HFFc6 (cell line): Measurements from ENCODE around the gene MFRP. TPM values are rescaled to one million over a fixed set of nuclear protein-coding genes. Genes with fewer than 3 reads are reported as not detected.

Experiments
- DNase-seq: peaks from one replicate; pipeline ENCODE4 v3.0.0-alpha.2; 2018
- H3K27ac Mint-ChIP-seq: 2 replicates; pipeline ENCODE4 v1.8.0; 2020; ENCODE audit warnings: mild to moderate bottlenecking, mixed read lengths
- H3K27me3 Mint-ChIP-seq: 2 replicates; pipeline ENCODE4 v1.8.0; 2021; ENCODE audit warnings: mild to moderate bottlenecking, moderate library complexity, mixed read lengths; ENCODE audit not compliant: insufficient read depth
- H3K36me3 Mint-ChIP-seq: 2 replicates; pipeline ENCODE4 v1.8.0; 2021; ENCODE audit warnings: low read depth, mixed read lengths
- H3K4me1 Mint-ChIP-seq: 2 replicates; pipeline ENCODE4 v1.8.0; 2020; ENCODE audit warnings: low read depth, mixed read lengths
- H3K4me3 Mint-ChIP-seq: 2 replicates; pipeline ENCODE4 v1.8.0; 2020; ENCODE audit warnings: mild to moderate bottlenecking, moderate library complexity, mixed read lengths
- H3K9me3 Mint-ChIP-seq: 2 replicates; pipeline ENCODE4 v1.8.0; 2020; ENCODE audit warnings: mild to moderate bottlenecking, mixed read lengths
- microRNA-seq: library from miRNA; unstranded; fragments of <30 nt; microRNA quantifications from one replicate; pipeline ENCODE4, GENCODE V29; 2019
- total RNA-seq, 6 experiments: library from RNA; stranded (reverse); fragmentation: NEBNext Ultra II Directional; extraction: Animal tissue kit (Norgen Biotek cat#: 25700); gene quantifications; 2 replicates in 1 of 6; 3 replicates in 5 of 6; pipeline ENCODE4 v1.2.3, GENCODE V29; 2021
- TF ChIP-seq, protein P1 (sequence below): fragments of 200-600 bp; sonication (generic); IDR thresholded peaks from 2 replicates; pipeline ENCODE4 v1.5.0; 2021; ENCODE audit warnings: antibody characterized with exemption, mild to moderate bottlenecking

Gene MFRP
- total RNA-seq, 6 experiments from 2014 or later: not detected

DNA sequence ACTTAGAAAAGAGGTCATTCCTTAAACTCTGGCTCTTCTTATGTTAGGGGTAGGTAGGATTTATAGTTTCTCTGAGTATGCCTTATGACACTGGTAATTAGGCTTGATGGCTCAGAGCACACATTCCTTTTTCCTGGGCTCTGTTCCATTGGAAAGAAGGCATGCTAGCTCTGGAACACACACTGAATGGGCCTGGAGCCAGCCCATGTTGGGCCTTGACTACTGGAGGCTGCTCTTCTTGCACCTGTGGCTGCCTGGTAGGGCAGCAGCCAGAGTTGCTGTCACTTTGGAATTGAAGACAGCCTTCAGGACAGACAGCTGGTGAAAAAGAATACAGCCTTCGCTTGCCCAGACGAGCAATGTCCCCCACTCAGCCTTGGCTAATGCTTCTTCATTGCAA is 47.8 kb downstream of the MFRP start:
- TF ChIP-seq, protein P1, sequence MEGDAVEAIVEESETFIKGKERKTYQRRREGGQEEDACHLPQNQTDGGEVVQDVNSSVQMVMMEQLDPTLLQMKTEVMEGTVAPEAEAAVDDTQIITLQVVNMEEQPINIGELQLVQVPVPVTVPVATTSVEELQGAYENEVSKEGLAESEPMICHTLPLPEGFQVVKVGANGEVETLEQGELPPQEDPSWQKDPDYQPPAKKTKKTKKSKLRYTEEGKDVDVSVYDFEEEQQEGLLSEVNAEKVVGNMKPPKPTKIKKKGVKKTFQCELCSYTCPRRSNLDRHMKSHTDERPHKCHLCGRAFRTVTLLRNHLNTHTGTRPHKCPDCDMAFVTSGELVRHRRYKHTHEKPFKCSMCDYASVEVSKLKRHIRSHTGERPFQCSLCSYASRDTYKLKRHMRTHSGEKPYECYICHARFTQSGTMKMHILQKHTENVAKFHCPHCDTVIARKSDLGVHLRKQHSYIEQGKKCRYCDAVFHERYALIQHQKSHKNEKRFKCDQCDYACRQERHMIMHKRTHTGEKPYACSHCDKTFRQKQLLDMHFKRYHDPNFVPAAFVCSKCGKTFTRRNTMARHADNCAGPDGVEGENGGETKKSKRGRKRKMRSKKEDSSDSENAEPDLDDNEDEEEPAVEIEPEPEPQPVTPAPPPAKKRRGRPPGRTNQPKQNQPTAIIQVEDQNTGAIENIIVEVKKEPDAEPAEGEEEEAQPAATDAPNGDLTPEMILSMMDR: no peak
- no peaks in the 10 kb centered on the region for H3K9me3 Mint-ChIP-seq
- H3K27me3 Mint-ChIP-seq: no peaks in the 10 kb centered on the region
- peaks cover 5% of the 10 kb centered on the region; the same call in 1 of the 2 replicates for H3K4me1 Mint-ChIP-seq
- peaks cover 46% of the 10 kb centered on the region for H3K36me3 Mint-ChIP-seq
- no peak overlapping the region; the same call in 1 of the 2 replicates for H3K27ac Mint-ChIP-seq
- no peak overlapping the region for H3K4me3 Mint-ChIP-seq
- DNase-seq: no peak

DNA sequence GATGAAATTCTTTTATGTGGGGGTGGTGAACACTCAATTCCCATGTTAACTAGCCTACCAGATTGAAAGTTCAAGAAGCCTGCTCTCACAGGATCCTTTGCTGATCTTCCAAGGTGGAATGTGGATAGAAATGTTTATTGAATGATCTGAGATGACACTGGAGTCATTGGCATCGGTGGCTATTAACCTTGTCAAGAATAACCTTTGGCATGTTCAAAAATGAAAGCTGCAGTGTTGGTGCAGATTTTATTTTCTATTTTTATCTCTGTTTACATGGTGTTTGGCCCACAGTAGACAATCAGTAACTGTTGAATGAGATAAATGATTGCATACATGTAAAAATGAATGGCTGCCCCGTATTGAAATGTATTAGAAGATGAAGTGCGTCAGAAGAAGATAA is 48.6 kb downstream of the MFRP start:
- Mint-ChIP-seq H3K27me3 (no peaks in the 10 kb centered on the region), H3K4me3 (no peak overlapping the region), H3K9me3 (no peaks in the 10 kb centered on the region), H3K27ac (no peak overlapping the region), H3K36me3 (peaks cover 38% of the 10 kb centered on the region), H3K4me1 (peaks cover 5% of the 10 kb centered on the region; the same call in 1 of the 2 replicates)
- TF ChIP-seq, protein P1: no peak
- DNase-seq: no peak

DNA sequence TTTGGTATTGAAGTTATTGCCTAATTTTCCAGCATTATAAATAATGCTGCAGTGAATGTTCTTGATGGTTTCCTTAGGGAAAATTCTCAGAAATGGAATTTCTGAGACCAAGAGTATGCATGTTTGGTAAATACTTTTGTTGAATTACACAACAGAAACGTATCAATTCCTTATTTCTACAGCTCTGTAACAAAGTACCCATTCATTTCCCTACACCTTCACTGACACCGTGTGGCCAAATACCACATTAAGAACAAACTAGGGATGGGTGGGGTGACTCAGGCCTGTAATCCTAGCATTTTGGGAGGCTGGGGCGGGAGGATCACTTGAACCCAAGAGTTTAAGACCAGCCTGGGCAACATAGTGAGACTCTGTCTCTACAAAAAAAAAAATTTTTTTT is 51.3 kb downstream of the MFRP start:
- TF ChIP-seq, protein P1: peak; percentile 30; the same call in 1 of the 2 replicates
- Mint-ChIP-seq H3K27me3 (no peaks in the 10 kb centered on the region), H3K36me3 (peaks cover 37% of the 10 kb centered on the region), H3K4me3 (no peak overlapping the region), H3K4me1 (peaks cover 5% of the 10 kb centered on the region; the same call in 1 of the 2 replicates), H3K27ac (no peak overlapping the region), H3K9me3 (peaks cover 5% of the 10 kb centered on the region; the same call in 1 of the 2 replicates)
- DNase-seq: no peak

DNA sequence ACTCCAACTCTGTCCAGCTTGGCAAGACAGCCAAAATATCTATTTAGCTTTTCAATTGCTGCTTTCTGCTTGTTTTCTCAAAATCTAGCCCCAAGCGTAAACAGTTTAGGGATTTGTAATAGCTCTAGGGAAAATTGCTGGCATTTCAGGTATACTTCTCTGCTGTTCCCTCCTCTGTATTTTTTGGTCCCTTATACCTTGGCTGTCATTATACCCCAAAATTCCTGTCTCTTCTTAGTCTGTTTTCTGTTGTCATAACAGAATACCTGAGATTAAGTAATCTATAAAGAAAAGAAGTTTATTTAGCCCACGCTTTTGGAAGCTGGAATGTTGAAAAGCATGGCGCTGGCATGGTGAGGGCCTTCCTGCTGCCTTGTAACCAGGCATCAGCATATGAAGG is 53.0 kb downstream of the MFRP start:
- H3K4me3 Mint-ChIP-seq: no peak overlapping the region
- peaks cover 43% of the 10 kb centered on the region for H3K36me3 Mint-ChIP-seq
- TF ChIP-seq, protein P1: no peak
- peaks cover 2% of the 10 kb centered on the region; the same call in 1 of the 2 replicates for H3K4me1 Mint-ChIP-seq
- no peaks in the 10 kb centered on the region for H3K27me3 Mint-ChIP-seq
- DNase-seq: no peak
- H3K27ac Mint-ChIP-seq: no peak overlapping the region
- peaks cover 5% of the 10 kb centered on the region; the same call in 1 of the 2 replicates for H3K9me3 Mint-ChIP-seq

DNA sequence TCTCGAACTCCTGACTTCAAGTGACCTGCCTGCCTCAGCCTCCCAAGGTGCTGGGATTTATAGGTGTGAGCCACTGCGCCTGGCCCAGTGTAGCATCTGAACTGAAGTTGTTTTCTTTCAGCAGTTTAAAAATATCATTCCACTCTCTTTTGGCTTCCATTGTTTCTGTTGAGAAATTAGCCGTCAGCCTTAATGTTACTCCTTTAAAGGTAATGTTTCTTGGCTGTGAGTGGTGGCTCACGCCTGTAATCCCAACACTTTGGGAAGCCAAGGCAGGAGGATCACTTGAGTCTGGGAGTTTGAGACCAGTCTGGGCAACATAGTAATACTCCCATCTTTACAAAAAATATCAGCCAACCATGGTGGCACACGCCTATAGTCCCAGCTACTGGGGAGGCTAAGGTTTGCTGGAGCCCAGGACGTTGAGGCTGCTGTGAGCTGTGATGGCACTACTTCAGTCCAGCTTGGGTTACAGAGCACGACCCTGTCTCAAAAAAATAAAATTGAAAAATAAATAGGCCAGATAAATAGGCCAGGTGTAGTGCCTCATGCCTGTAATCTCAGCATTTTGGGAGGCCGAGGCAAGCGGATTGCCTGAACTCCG is 55.5 kb downstream of the MFRP start:
- no peak overlapping the region for H3K27ac Mint-ChIP-seq
- TF ChIP-seq, protein P1: no peak
- no peaks in the 10 kb centered on the region for H3K4me1 Mint-ChIP-seq
- no peak overlapping the region for H3K4me3 Mint-ChIP-seq
- peaks cover 5% of the 10 kb centered on the region; the same call in 1 of the 2 replicates for H3K9me3 Mint-ChIP-seq
- peaks cover 36% of the 10 kb centered on the region for H3K36me3 Mint-ChIP-seq
- DNase-seq: no peak
- no peaks in the 10 kb centered on the region for H3K27me3 Mint-ChIP-seq

Small RNA genes within 50 kb of the gene (microRNA-seq; reads per million reads assigned to microRNA genes)
- not detected for gene MIR6756

Other genes with a start within 250 kb of the MFRP start
- gene DPAGT1, start 244.9 kb downstream of the MFRP start, total RNA-seq: 10 to 100 TPM; 40.5 to 52.5 (median 49.1) TPM
- gene C2CD2L, start 239.4 kb downstream of the MFRP start, total RNA-seq: 10 to 100 TPM; 10.0 to 13.5 (median 10.8) TPM
- gene HINFP, start 225.1 kb downstream of the MFRP start, total RNA-seq: 10 to 100 TPM in 4 of 6 experiments, 1 to 10 TPM in 2; 9.9 to 13.4 (median 11.3) TPM
- under 1 TPM; 0.05 to 0.50 (median 0.18) TPM for gene ABCG4, start 197.7 kb downstream of the MFRP start, total RNA-seq
- 10 to 100 TPM; 11.8 to 14.5 (median 12.9) TPM for gene NLRX1, start 178.0 kb downstream of the MFRP start, total RNA-seq
- gene NHERF4, start 161.2 kb downstream of the MFRP start, total RNA-seq: not detected
- gene CBL, start 140.4 kb downstream of the MFRP start, total RNA-seq: 10 to 100 TPM; 24.2 to 31.2 (median 26.1) TPM
- gene MCAM, start 29.6 kb downstream of the MFRP start, total RNA-seq: 1 to 10 TPM; 1.8 to 7.7 (median 6.9) TPM
- gene RNF26, start 12.2 kb downstream of the MFRP start, total RNA-seq: 10 to 100 TPM; 48.6 to 63.5 (median 52.7) TPM
- gene C1QTNF5, start 5.8 kb downstream of the MFRP start, total RNA-seq: 10 to 100 TPM in 5 of 6 experiments, 1 to 10 TPM in 1; 8.2 to 16.1 (median 15.1) TPM
- under 1 TPM; 0.32 to 0.71 (median 0.49) TPM for gene USP2, start 35.0 kb upstream of the MFRP start, total RNA-seq
- gene THY1, start 76.5 kb upstream of the MFRP start, total RNA-seq: 100 to 1,000 TPM; 705 to 934 (median 790) TPM